HCT116 (cell line): Measurements from ENCODE around the gene PTPN18. TPM values are rescaled to one million over a fixed set of nuclear protein-coding genes. Genes with fewer than 3 reads are reported as not detected.

Source experiments
- ATAC-seq: fragments of 200-7000 bp; cut with Tn5 transposase; 2 replicates; pipeline ENCODE4 v1.9.1; 2020; ENCODE audit warnings: mild to moderate bottlenecking, moderate library complexity
- BruUV-seq: library from RNA; stranded (reverse); fragments of 400-500 nt; replicated peaks from 2 replicates; lab custom pipeline; 2021; lab: Mats Ljungman, UMichigan
- CTCF ChIA-PET: fragments of 300-600 bp; sonication (Branson Sonifier 250); formaldehyde crosslinking; loops from one replicate; lab custom pipeline; 2021; ENCODE audit warnings: antibody characterized with exemption; lab: Charles Lee
- POLR2A ChIA-PET: fragments of 300-600, 350-600 bp; sonication (Branson Sonifier 250); formaldehyde crosslinking; loops from one replicate; lab custom pipeline; 2021; ENCODE audit warnings: antibody characterized with exemption; lab: Charles Lee
- RAD21 ChIA-PET, 2 experiments: fragments of 300-600 bp; sonication (Branson Sonifier 250); formaldehyde crosslinking; loops; one replicate each; lab custom pipeline; 2023; ENCODE audit warnings: low total read pairs in 2 of 2; ENCODE audit not compliant: uncharacterized antibody in 2 of 2, unreplicated experiment in 2 of 2, low non-redundant PET in 1 of 2; lab: Charles Lee
- DNase-seq: peaks from one replicate; pipeline ENCODE4 v3.0.0-alpha.2; 2010; ENCODE audit warnings: low read depth, low spot score
- H2AFZ ChIP-seq: fragments of 200-600 bp; shearing (Covaris generic), sonication (generic); 2 replicates; pipeline ENCODE4 v1.6.1; 2017; ENCODE audit warnings: low read depth, mixed run types, mixed read lengths, antibody characterized with exemption, low read length; ENCODE audit not compliant: poor library complexity, severe bottlenecking
- H3K27ac ChIP-seq: 2 replicates; pipeline ENCODE4 v1.5.1; 2012; ENCODE audit warnings: low read depth, low read length
- H3K27me3 ChIP-seq: fragments of 200-600 bp; sonication (generic); 2 replicates; pipeline ENCODE4 v1.6.1; 2016; ENCODE audit warnings: mixed run types, low read length, mixed read lengths; ENCODE audit not compliant: insufficient read depth
- H3K36me3 ChIP-seq, 2 experiments: fragments of 200-500 bp in 1 of 2; fragments of 200-600 bp in 1 of 2; sonication (Bioruptor generic) in 1 of 2; sonication (generic) in 1 of 2; 2 replicates each; pipeline versions ENCODE4 v1.5.1 to v1.6.1; 2014 to 2016; ENCODE audit warnings: low read length in 2 of 2, inconsistent platforms in 1 of 2, mixed read lengths in 1 of 2, mixed run types in 1 of 2; ENCODE audit not compliant: insufficient read depth in 2 of 2, control insufficient read depth in 1 of 2
- H3K4me1 ChIP-seq, 2 experiments: fragments of 200-600 bp in 1 of 2; sonication (generic) in 1 of 2; 2 replicates each; pipeline versions ENCODE4 v1.5.1 to v1.6.1; 2012 to 2017; ENCODE audit warnings: low read length in 2 of 2, inconsistent platforms in 1 of 2, mild to moderate bottlenecking in 1 of 2, mixed read lengths in 1 of 2, mixed run types in 1 of 2, moderate library complexity in 1 of 2; ENCODE audit not compliant: insufficient read depth in 2 of 2, control insufficient read depth in 1 of 2
- H3K4me2 ChIP-seq: fragments of 200-600 bp; sonication (generic); 2 replicates; pipeline ENCODE4 v1.6.1; 2017; ENCODE audit warnings: mixed run types, low read length, mixed read lengths
- H3K4me3 ChIP-seq, 2 experiments: fragments of 200-600 bp in 1 of 2; sonication (generic) in 1 of 2; replicated peaks in 1 of 2; 2 replicates each; pipeline ENCODE4 v1.5.1; 2011 to 2016; ENCODE audit warnings: low read length in 2 of 2, control low read depth in 1 of 2, low read depth in 1 of 2, mild to moderate bottlenecking in 1 of 2, mixed read lengths in 1 of 2, mixed run types in 1 of 2
- H3K79me2 ChIP-seq: fragments of 200-600 bp; sonication (generic); 2 replicates; pipeline ENCODE4 v1.6.1; 2017; ENCODE audit warnings: mild to moderate bottlenecking, mixed run types, low read length, moderate library complexity, mixed read lengths; ENCODE audit not compliant: insufficient read depth
- H3K9ac ChIP-seq: fragments of 200-600 bp; sonication (generic); 2 replicates; pipeline ENCODE4 v1.6.1; 2016; ENCODE audit warnings: low read length, mixed read lengths
- H3K9me2 ChIP-seq: fragments of 200-600 bp; sonication (generic), shearing (Covaris generic); 2 replicates; pipeline ENCODE4 v1.6.1; 2017; ENCODE audit warnings: mixed run types, mild to moderate bottlenecking, moderate library complexity; ENCODE audit not compliant: insufficient read depth
- H3K9me3 ChIP-seq, 2 experiments: fragments of 200-500 bp in 1 of 2; fragments of 200-600 bp in 1 of 2; sonication (Bioruptor generic) in 1 of 2; sonication (generic) in 1 of 2; 2 replicates each; pipeline ENCODE4 v1.6.1; 2014 to 2017; ENCODE audit warnings: low read length in 2 of 2, mixed read lengths in 2 of 2, inconsistent platforms in 1 of 2, low read depth in 1 of 2, mild to moderate bottlenecking in 1 of 2, mixed run types in 1 of 2, moderate library complexity in 1 of 2; ENCODE audit not compliant: control insufficient read depth in 1 of 2, insufficient read depth in 1 of 2
- H4K20me1 ChIP-seq: fragments of 200-600 bp; sonication (generic), shearing (Covaris generic); 2 replicates; pipeline ENCODE4 v1.6.1; 2017; ENCODE audit warnings: mixed run types, mild to moderate bottlenecking, moderate library complexity; ENCODE audit not compliant: insufficient read depth
- CBX3 ChIP-seq: IDR thresholded peaks from 2 replicates; pipeline ENCODE4 v1.6.1; 2012; ENCODE audit warnings: low read depth
- EGR1 ChIP-seq: IDR thresholded peaks from 2 replicates; pipeline ENCODE4 v1.6.1; 2012; ENCODE audit warnings: low read depth
- ELF1 ChIP-seq: IDR thresholded peaks from 2 replicates; pipeline ENCODE4 v1.6.1; 2012; ENCODE audit warnings: low read depth, borderline replicate concordance
- FOSL1 ChIP-seq: IDR thresholded peaks from 2 replicates; pipeline ENCODE4 v1.6.1; 2012; ENCODE audit warnings: low read depth
- JUND ChIP-seq: IDR thresholded peaks from 2 replicates; pipeline ENCODE4 v1.6.1; 2012
- POLR2A ChIP-seq: IDR thresholded peaks from 2 replicates; pipeline ENCODE4 v1.7.0; 2011; ENCODE audit warnings: borderline replicate concordance; ENCODE audit not compliant: insufficient read depth, insufficient read length; ENCODE audit errors: extremely low read depth
- POLR2AphosphoS5 ChIP-seq: IDR thresholded peaks from 2 replicates; pipeline ENCODE4 v1.6.1; 2011; ENCODE audit warnings: mild to moderate bottlenecking, low read depth, low read length, moderate library complexity
- SIN3A ChIP-seq: IDR thresholded peaks from 2 replicates; pipeline ENCODE4 v1.6.1; 2012; ENCODE audit warnings: low read depth
- SRF ChIP-seq: IDR thresholded peaks from 2 replicates; pipeline ENCODE4 v1.6.1; 2012; ENCODE audit warnings: low read depth
- YY1 ChIP-seq: IDR thresholded peaks from 2 replicates; pipeline ENCODE4 v1.6.1; 2011; ENCODE audit warnings: low read length, low read depth, moderate library complexity, mild to moderate bottlenecking; ENCODE audit not compliant: insufficient replicate concordance; ENCODE audit errors: extremely low read depth
- ZFX ChIP-seq: fragments of 450-650 bp; IDR thresholded peaks from 2 replicates; pipeline ENCODE4 v1.6.1; 2017
- intact Hi-C: fragments of 100-400 bp; cut with micrococcal nuclease; formaldehyde crosslinking; loops from 2 replicates; pipeline ENCODE4 v1.10.0; 2022
- total RNA-seq: library from RNA; stranded (reverse); gene quantifications from one replicate; pipeline ENCODE4 v1.2.1, GENCODE V29; 2021; ENCODE audit not compliant: unreplicated experiment
- TF ChIP-seq, protein P1 (sequence below): IDR thresholded peaks from 2 replicates; pipeline ENCODE4 v1.6.1; 2012; ENCODE audit warnings: low read depth
- TF ChIP-seq, protein P2 (sequence below): IDR thresholded peaks from 2 replicates; pipeline ENCODE4 v1.6.1; 2011; ENCODE audit warnings: mild to moderate bottlenecking, low read length, moderate library complexity; ENCODE audit not compliant: insufficient replicate concordance; ENCODE audit errors: extremely low read depth
- TF ChIP-seq, protein P3 (sequence below): IDR thresholded peaks from 2 replicates; pipeline ENCODE4 v1.6.1; 2012

The PTPN18 gene
- total RNA-seq, 1 experiment from 2014 or later, result 52.4 TPM

DNA sequence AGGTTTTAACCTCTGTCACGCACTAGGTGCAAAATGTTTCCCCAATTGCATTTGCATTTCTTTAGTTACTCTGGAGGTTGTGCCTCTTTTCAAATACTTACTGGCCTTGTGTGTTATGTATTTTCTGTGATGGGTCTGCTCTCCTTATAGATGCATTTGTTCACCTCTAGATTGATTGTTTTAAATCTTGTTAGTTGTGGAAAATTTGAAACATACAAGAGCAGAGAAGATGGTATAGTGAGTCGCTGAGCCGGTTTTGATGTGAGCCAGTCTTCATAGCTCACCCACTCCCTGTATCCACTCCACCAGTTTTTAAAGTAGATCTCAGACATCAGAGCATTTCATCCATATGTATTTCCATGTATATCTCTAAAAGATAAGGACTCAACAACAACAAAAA lies 6.7 kb upstream of the PTPN18 start:
- H3K4me3 ChIP-seq, result no peak overlapping the region
- no peaks in the 10 kb centered on the region for H3K9me2 ChIP-seq
- peaks cover 8% of the 10 kb centered on the region; the same call in 1 of the 2 replicates for H4K20me1 ChIP-seq
- RAD21 ChIA-PET, result no interaction called here
- POLR2A ChIA-PET, result no interaction called here
- no peak for ATAC-seq
- no peak overlapping the region for H3K4me2 ChIP-seq
- intact Hi-C loops, result no loop called here
- BruUV-seq, result no TSS peak
- no peak overlapping the region for H3K9ac ChIP-seq
- TF ChIP-seq ELF1 (no peak), JUND (no peak), YY1 (no peak), POLR2A (no peak)
- TF ChIP-seq, all 23 proteins: peak for 0
- CTCF ChIA-PET, result no interaction called here
- Histone ChIP-seq H3K4me1 (peaks cover 0 to under 1% of the 10 kb centered on the region in 2 experiments; a peak in 1 of 4 replicates), H3K36me3 (peaks cover 31 to 45% of the 10 kb centered on the region in 2 experiments), H3K79me2 (peaks cover 17% of the 10 kb centered on the region), H2AFZ (no peak overlapping the region), H3K9me3 (no peaks in the 10 kb centered on the region), H3K27ac (no peak overlapping the region), H3K27me3 (no peaks in the 10 kb centered on the region)
- no peak for DNase-seq

DNA sequence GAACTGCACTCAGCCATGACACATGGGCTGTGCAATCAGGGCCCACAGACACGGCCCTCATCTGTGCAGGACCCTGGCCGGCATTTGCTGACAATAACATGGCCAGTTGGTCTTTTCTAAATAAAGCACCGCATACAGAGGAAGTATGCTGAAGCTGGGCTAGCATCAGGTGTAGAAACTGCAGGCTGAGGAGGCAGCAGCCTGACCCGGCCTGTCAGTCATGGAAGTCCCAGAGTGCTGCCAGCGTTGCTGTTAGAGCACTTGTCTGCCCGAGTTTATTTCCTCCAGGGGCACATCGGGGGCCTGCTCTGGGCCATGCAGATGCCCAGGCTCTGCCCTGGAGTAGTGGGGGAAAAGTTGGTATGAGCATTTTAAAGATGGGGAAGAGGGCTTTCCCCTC lies 4.1 kb upstream of the PTPN18 start:
- no peak for TF ChIP-seq SRF
- TF ChIP-seq YY1, result no peak
- no peak for TF ChIP-seq CBX3
- TF ChIP-seq, protein P1, sequence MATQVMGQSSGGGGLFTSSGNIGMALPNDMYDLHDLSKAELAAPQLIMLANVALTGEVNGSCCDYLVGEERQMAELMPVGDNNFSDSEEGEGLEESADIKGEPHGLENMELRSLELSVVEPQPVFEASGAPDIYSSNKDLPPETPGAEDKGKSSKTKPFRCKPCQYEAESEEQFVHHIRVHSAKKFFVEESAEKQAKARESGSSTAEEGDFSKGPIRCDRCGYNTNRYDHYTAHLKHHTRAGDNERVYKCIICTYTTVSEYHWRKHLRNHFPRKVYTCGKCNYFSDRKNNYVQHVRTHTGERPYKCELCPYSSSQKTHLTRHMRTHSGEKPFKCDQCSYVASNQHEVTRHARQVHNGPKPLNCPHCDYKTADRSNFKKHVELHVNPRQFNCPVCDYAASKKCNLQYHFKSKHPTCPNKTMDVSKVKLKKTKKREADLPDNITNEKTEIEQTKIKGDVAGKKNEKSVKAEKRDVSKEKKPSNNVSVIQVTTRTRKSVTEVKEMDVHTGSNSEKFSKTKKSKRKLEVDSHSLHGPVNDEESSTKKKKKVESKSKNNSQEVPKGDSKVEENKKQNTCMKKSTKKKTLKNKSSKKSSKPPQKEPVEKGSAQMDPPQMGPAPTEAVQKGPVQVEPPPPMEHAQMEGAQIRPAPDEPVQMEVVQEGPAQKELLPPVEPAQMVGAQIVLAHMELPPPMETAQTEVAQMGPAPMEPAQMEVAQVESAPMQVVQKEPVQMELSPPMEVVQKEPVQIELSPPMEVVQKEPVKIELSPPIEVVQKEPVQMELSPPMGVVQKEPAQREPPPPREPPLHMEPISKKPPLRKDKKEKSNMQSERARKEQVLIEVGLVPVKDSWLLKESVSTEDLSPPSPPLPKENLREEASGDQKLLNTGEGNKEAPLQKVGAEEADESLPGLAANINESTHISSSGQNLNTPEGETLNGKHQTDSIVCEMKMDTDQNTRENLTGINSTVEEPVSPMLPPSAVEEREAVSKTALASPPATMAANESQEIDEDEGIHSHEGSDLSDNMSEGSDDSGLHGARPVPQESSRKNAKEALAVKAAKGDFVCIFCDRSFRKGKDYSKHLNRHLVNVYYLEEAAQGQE, result no peak
- TF ChIP-seq POLR2A, result no peak
- no peak for TF ChIP-seq SIN3A
- no peak for TF ChIP-seq POLR2AphosphoS5
- no peak for TF ChIP-seq EGR1
- no peak for TF ChIP-seq FOSL1
- TF ChIP-seq, protein P2, sequence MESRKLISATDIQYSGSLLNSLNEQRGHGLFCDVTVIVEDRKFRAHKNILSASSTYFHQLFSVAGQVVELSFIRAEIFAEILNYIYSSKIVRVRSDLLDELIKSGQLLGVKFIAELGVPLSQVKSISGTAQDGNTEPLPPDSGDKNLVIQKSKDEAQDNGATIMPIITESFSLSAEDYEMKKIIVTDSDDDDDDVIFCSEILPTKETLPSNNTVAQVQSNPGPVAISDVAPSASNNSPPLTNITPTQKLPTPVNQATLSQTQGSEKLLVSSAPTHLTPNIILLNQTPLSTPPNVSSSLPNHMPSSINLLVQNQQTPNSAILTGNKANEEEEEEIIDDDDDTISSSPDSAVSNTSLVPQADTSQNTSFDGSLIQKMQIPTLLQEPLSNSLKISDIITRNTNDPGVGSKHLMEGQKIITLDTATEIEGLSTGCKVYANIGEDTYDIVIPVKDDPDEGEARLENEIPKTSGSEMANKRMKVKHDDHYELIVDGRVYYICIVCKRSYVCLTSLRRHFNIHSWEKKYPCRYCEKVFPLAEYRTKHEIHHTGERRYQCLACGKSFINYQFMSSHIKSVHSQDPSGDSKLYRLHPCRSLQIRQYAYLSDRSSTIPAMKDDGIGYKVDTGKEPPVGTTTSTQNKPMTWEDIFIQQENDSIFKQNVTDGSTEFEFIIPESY, result no peak
- TF ChIP-seq, protein P3, sequence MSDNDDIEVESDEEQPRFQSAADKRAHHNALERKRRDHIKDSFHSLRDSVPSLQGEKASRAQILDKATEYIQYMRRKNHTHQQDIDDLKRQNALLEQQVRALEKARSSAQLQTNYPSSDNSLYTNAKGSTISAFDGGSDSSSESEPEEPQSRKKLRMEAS, result no peak
- no peak for TF ChIP-seq ZFX
- TF ChIP-seq, all 23 proteins: peak for 0
- intact Hi-C loops, result no loop called here
- H3K4me2 ChIP-seq, result no peak overlapping the region
- peaks cover 16 to 20% of the 10 kb centered on the region in 2 experiments for H3K36me3 ChIP-seq
- H4K20me1 ChIP-seq, result peaks cover 6% of the 10 kb centered on the region; the same call in 1 of the 2 replicates
- H3K4me3 ChIP-seq, result no peak overlapping the region
- no peaks in the 10 kb centered on the region for H3K27me3 ChIP-seq
- H3K9me2 ChIP-seq, result no peaks in the 10 kb centered on the region
- DNase-seq (no peak), ATAC-seq (no peak)
- H3K9me3 ChIP-seq, result no peaks in the 10 kb centered on the region
- no TSS peak for BruUV-seq
- peaks cover 0 to 14% of the 10 kb centered on the region in 2 experiments; a peak in 2 of 4 replicates for H3K4me1 ChIP-seq
- CTCF ChIA-PET, result interaction anchor here (1.3 kb wide), 1 partner anchor 9 kb away, joined by 3 read pairs; the partner anchor contains the start of gene IMP4
- POLR2A ChIA-PET, result interaction anchor here (1.0 kb wide), 1 partner anchor 9 kb away, joined by 6 read pairs; the partner anchor contains the start of gene IMP4
- H3K79me2 ChIP-seq, result no peaks in the 10 kb centered on the region; the same call in 1 of the 2 replicates
- H2AFZ ChIP-seq, result no peak overlapping the region
- H3K9ac ChIP-seq, result no peak overlapping the region
- RAD21 ChIA-PET, result no interaction called here
- H3K27ac ChIP-seq, result no peak overlapping the region
